OCI-LY1 (cell line): Measurements from ENCODE around the gene CLBA1.

Source experiments
- H2AFZ ChIP-seq: fragments of 200-600 bp; sonication (generic), shearing (Covaris generic); 2 replicates; pipeline ENCODE4 v1.6.0; 2014; ENCODE audit warnings: antibody characterized with exemption, mild to moderate bottlenecking, low read length
- H3F3A ChIP-seq: fragments of 200-600 bp; sonication (generic), shearing (Covaris generic); 2 replicates; pipeline ENCODE4 v1.6.0; 2014; ENCODE audit warnings: mild to moderate bottlenecking, antibody characterized with exemption, low read length, moderate library complexity; ENCODE audit not compliant: insufficient read depth
- H3K27ac ChIP-seq: fragments of 200-600 bp; sonication (generic); 2 replicates; pipeline ENCODE4 v1.5.1; 2014; ENCODE audit warnings: low read length, mixed run types, mild to moderate bottlenecking, low read depth; ENCODE audit not compliant: poor library complexity, severe bottlenecking
- H3K27me3 ChIP-seq: fragments of 200-600 bp; sonication (generic); 2 replicates; pipeline ENCODE4 v1.6.0; 2014; ENCODE audit warnings: antibody characterized with exemption, mild to moderate bottlenecking, low read length, moderate library complexity; ENCODE audit not compliant: insufficient read depth
- H3K36me3 ChIP-seq: fragments of 200-600 bp; sonication (generic); 2 replicates; pipeline ENCODE4 v1.6.1; 2014; ENCODE audit warnings: mild to moderate bottlenecking, antibody characterized with exemption, low read length, moderate library complexity, mixed read lengths; ENCODE audit not compliant: insufficient read depth
- H3K4me1 ChIP-seq: fragments of 200-600 bp; sonication (generic); 2 replicates; pipeline ENCODE4 v1.5.1; 2014; ENCODE audit warnings: mild to moderate bottlenecking, low read length, moderate library complexity; ENCODE audit not compliant: insufficient read depth, severe bottlenecking
- H3K4me2 ChIP-seq: fragments of 200-600 bp; sonication (generic), shearing (Covaris generic); 2 replicates; pipeline ENCODE4 v1.6.1; 2014; ENCODE audit warnings: low read length
- H3K4me3 ChIP-seq: fragments of 200-600 bp; sonication (generic); 2 replicates; pipeline ENCODE4 v1.5.1; 2014; ENCODE audit warnings: low read length, low read depth, mild to moderate bottlenecking, mixed read lengths; ENCODE audit not compliant: poor library complexity, severe bottlenecking
- H3K79me2 ChIP-seq: fragments of 200-600 bp; shearing (Covaris generic); 2 replicates; pipeline ENCODE4 v1.6.1; 2016; ENCODE audit warnings: mixed run types, low read length, mixed read lengths; ENCODE audit not compliant: insufficient read depth
- H3K9ac ChIP-seq: fragments of 200-600 bp; sonication (generic), shearing (Covaris generic); 2 replicates; pipeline ENCODE4 v1.6.1; 2014; ENCODE audit warnings: mild to moderate bottlenecking, low read length, mixed read lengths
- H3K9me2 ChIP-seq: fragments of 200-600 bp; sonication (generic), shearing (Covaris generic); 2 replicates; pipeline ENCODE4 v1.6.1; 2014; ENCODE audit warnings: low read depth, mild to moderate bottlenecking, low read length, mixed read lengths
- H3K9me3 ChIP-seq: fragments of 200-600 bp; shearing (Covaris generic); 2 replicates; pipeline ENCODE4 v1.6.1; 2014; ENCODE audit warnings: low read length, mixed read lengths
- H4K20me1 ChIP-seq: fragments of 200-600 bp; sonication (generic), shearing (Covaris generic); 2 replicates; pipeline ENCODE4 v1.6.0; 2016; ENCODE audit warnings: mild to moderate bottlenecking, low read length; ENCODE audit not compliant: insufficient read depth
- EZH2 ChIP-seq: fragments of 200-600 bp; sonication (generic), shearing (Covaris generic); IDR thresholded peaks from 2 replicates; pipeline ENCODE4 v1.8.0; 2017; ENCODE audit warnings: borderline replicate concordance, mixed run types, mild to moderate bottlenecking, antibody characterized with exemption, low read length, moderate library complexity, mixed read lengths
- TF ChIP-seq, protein P1 (sequence below): fragments of 200-600 bp; sonication (generic), shearing (Covaris generic); IDR thresholded peaks from 2 replicates; pipeline ENCODE4 v1.5.1; 2017; ENCODE audit warnings: mild to moderate bottlenecking, antibody characterized with exemption, low read length, moderate library complexity, mixed read lengths

Gene CLBA1

DNA sequence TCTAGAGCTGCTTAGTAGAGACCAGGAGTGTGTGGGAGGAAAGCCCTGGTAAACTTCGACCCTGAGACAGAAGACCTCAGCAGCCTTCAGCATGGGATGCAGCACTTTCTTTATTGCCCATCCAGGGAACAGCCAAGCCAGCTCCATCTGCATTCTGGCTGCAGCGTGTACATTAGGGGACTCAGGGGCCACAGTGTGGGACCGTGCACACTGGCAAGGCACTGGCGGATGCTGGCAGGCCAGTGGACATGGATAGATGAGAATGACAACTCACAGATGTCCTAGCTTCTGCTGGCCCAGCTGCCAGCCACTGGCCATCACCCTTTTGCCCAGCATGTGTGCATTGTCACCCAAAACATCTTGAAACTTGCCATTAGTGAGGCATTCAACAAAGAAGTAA, 48.4 kb upstream of the CLBA1 start:
- H3K4me1 ChIP-seq: no peaks in the 10 kb centered on the region
- H3K27ac ChIP-seq: no peak overlapping the region
- H4K20me1 ChIP-seq: no peaks in the 10 kb centered on the region
- no peak overlapping the region for H3K4me2 ChIP-seq
- H3K27me3 ChIP-seq: peaks cover 9% of the 10 kb centered on the region; the same call in 1 of the 2 replicates
- H3K79me2 ChIP-seq: no peaks in the 10 kb centered on the region
- H3K9me2 ChIP-seq: no peaks in the 10 kb centered on the region
- no peak for TF ChIP-seq EZH2
- TF ChIP-seq, protein P1, sequence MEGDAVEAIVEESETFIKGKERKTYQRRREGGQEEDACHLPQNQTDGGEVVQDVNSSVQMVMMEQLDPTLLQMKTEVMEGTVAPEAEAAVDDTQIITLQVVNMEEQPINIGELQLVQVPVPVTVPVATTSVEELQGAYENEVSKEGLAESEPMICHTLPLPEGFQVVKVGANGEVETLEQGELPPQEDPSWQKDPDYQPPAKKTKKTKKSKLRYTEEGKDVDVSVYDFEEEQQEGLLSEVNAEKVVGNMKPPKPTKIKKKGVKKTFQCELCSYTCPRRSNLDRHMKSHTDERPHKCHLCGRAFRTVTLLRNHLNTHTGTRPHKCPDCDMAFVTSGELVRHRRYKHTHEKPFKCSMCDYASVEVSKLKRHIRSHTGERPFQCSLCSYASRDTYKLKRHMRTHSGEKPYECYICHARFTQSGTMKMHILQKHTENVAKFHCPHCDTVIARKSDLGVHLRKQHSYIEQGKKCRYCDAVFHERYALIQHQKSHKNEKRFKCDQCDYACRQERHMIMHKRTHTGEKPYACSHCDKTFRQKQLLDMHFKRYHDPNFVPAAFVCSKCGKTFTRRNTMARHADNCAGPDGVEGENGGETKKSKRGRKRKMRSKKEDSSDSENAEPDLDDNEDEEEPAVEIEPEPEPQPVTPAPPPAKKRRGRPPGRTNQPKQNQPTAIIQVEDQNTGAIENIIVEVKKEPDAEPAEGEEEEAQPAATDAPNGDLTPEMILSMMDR: no peak
- H3K4me3 ChIP-seq: no peak overlapping the region
- H3K9me3 ChIP-seq: no peaks in the 10 kb centered on the region
- H3K36me3 ChIP-seq: no peaks in the 10 kb centered on the region
- no peak overlapping the region for H2AFZ ChIP-seq
- no peak overlapping the region for H3K9ac ChIP-seq
- H3F3A ChIP-seq: no peaks in the 10 kb centered on the region

DNA sequence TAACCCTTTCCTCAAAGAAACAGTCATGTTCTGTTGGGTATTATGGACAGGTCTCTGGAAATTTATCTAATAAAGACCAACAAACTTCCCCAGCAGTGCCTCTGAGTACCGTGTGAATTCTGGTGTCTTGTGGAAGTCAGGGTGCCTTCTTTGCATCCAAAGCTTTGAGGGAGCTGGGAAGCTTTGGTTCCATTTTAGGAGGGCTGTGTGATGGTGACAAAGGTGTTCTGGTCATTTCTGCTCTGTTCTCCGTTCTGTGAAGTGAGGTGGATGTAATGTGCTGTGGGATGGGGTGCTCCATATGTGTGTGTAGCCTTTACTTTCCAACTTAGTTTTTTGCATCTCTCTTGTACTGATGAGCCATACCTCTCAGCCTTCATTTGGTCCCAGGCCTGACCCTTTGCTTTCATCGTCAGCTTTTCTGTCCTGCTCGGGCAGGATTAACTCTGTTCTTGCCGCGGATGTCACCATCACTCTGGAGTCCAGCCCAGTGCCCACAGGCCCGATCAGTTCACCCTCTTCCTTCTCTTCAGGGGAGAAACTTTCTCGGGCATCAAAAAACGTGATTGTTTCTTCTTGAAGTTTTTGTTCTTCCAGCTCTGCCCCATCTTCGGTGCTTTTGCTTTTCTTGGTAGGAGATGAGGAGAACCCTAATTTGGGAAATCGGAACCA, 47.8 kb upstream of the CLBA1 start:
- Histone ChIP-seq H3K36me3 (no peaks in the 10 kb centered on the region), H2AFZ (no peak overlapping the region), H3K9ac (no peak overlapping the region), H4K20me1 (no peaks in the 10 kb centered on the region), H3K9me3 (no peaks in the 10 kb centered on the region), H3K27ac (no peak overlapping the region), H3K9me2 (no peaks in the 10 kb centered on the region), H3K27me3 (peaks cover 9% of the 10 kb centered on the region; the same call in 1 of the 2 replicates), H3K4me3 (no peak overlapping the region), H3K79me2 (no peaks in the 10 kb centered on the region), H3K4me2 (no peak overlapping the region), H3K4me1 (no peaks in the 10 kb centered on the region), H3F3A (no peaks in the 10 kb centered on the region)
- TF ChIP-seq EZH2: no peak
- TF ChIP-seq, protein P1: no peak

DNA sequence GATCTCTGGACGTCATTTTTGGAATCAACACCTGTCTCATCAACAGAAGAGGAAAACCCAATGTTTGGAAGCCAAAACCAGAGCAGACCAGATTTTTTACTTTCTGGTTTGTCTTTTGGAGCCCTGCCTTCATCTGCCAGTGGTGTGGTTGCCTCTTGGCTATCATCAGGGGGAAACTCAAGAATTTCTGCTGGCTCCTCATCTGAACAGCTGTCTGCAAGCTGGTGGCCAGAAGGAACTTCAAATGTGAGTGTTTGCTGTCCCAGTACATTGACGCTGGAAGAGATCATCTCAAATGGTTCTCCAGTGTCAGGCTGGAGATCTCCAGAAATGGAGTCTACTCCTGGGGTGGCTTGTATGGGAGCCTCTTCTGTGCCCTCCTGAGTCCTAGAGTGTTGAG, 47.2 kb upstream of the CLBA1 start:
- no peak overlapping the region for H3K4me3 ChIP-seq
- TF ChIP-seq EZH2: no peak
- TF ChIP-seq, protein P1: no peak
- no peaks in the 10 kb centered on the region for H3F3A ChIP-seq
- peaks cover 9% of the 10 kb centered on the region; the same call in 1 of the 2 replicates for H3K27me3 ChIP-seq
- no peaks in the 10 kb centered on the region for H4K20me1 ChIP-seq
- no peak overlapping the region for H3K9ac ChIP-seq
- no peak overlapping the region for H3K4me2 ChIP-seq
- H3K9me3 ChIP-seq: no peaks in the 10 kb centered on the region
- no peak overlapping the region for H2AFZ ChIP-seq
- no peak overlapping the region for H3K27ac ChIP-seq
- no peaks in the 10 kb centered on the region for H3K9me2 ChIP-seq
- H3K4me1 ChIP-seq: no peaks in the 10 kb centered on the region
- H3K36me3 ChIP-seq: no peaks in the 10 kb centered on the region
- H3K79me2 ChIP-seq: no peaks in the 10 kb centered on the region
